Calu3 (cell line): Measurements from ENCODE around the gene AK4. TPM values are rescaled to one million over a fixed set of nuclear protein-coding genes. Genes with fewer than 3 reads are reported as not detected.
"Not testable (repeated sequence)": the region's sequence is repeated elsewhere in the genome, so short reads cannot be mapped to it uniquely, and the experiment has no call there.

Experiments used
- Bru-seq: library from RNA; stranded (reverse); fragments of 400-500 nt; gene quantifications from one replicate; lab custom pipeline; 2021; lab: Mats Ljungman, UMichigan
- BruChase-seq, 2 experiments: library from RNA; stranded (reverse); fragments of 400-500 nt; gene quantifications; one replicate each; lab custom pipeline; 2021; lab: Mats Ljungman, UMichigan
- BruUV-seq: library from RNA; stranded (reverse); fragments of 400-500 nt; replicated peaks from 2 replicates; lab custom pipeline; 2021; lab: Mats Ljungman, UMichigan
- CTCF ChIA-PET: fragments of 300-600 bp; sonication (Branson Sonifier 250); formaldehyde crosslinking; loops from one replicate; lab custom pipeline; 2022; ENCODE audit warnings: antibody characterized with exemption; lab: Charles Lee
- DNase-seq: peaks from one replicate; pipeline ENCODE4 v3.0.0; 2022
- H3K27ac Mint-ChIP-seq: one replicate; pipeline ENCODE4 v1.8.0; 2022; ENCODE audit warnings: mixed read lengths; ENCODE audit not compliant: unreplicated experiment
- H3K27me3 Mint-ChIP-seq: one replicate; pipeline ENCODE4 v1.8.0; 2022; ENCODE audit warnings: mixed read lengths; ENCODE audit not compliant: unreplicated experiment
- H3K36me3 Mint-ChIP-seq: one replicate; pipeline ENCODE4 v1.8.0; 2022; ENCODE audit warnings: mild to moderate bottlenecking, moderate library complexity, mixed read lengths; ENCODE audit not compliant: insufficient read depth, unreplicated experiment
- H3K4me1 Mint-ChIP-seq: one replicate; pipeline ENCODE4 v1.8.0; 2022; ENCODE audit warnings: mild to moderate bottlenecking, low read depth, mixed read lengths; ENCODE audit not compliant: unreplicated experiment
- H3K4me3 Mint-ChIP-seq: one replicate; pipeline ENCODE4 v1.8.0; 2022; ENCODE audit warnings: mild to moderate bottlenecking, low read depth, moderate library complexity, mixed read lengths; ENCODE audit not compliant: unreplicated experiment
- H3K9me3 Mint-ChIP-seq: one replicate; pipeline ENCODE4 v1.8.0; 2022; ENCODE audit warnings: low read depth, mixed read lengths; ENCODE audit not compliant: unreplicated experiment
- intact Hi-C: fragments of 100-400 bp; cut with micrococcal nuclease; formaldehyde crosslinking; loops from one replicate; pipeline ENCODE4 v1.10.0; 2022; ENCODE audit not compliant: unreplicated experiment
- long read RNA-seq: library from polyadenylated mRNA; stranded (forward); transcript quantifications from one replicate; pipeline ENCODE4 v2.0.0, GENCODE V29; 2022
- total RNA-seq: library from RNA; stranded (reverse); gene quantifications from 2 replicates; pipeline ENCODE4 v1.2.3, GENCODE V29; 2022
- TF ChIP-seq, protein P1 (sequence below): fragments of 200-600 bp; IDR thresholded peaks from one replicate; pipeline ENCODE4 v1.8.0; 2022; ENCODE audit warnings: antibody characterized with exemption; ENCODE audit not compliant: unreplicated experiment

AK4 gene
- 39.6 and 49.9 TPM in 2 replicates for total RNA-seq
- Bru-seq, nascent RNA: percentile 68 among the genes with signal in this experiment
- percentile 75 among the genes with signal in this experiment for BruChase-seq, experiment 1, labeled RNA remaining after a 6-hour chase
- BruChase-seq, experiment 2, labeled RNA remaining after a 2-hour chase: percentile 64 among the genes with signal in this experiment
- long read RNA-seq, full-length matches to known transcripts: 14 of 26 reads
- long read RNA-seq, partial matches to known transcripts: 1 of 26 reads
- long read RNA-seq, other reads (novel, unspliced or antisense): 11 of 26 reads

DNA sequence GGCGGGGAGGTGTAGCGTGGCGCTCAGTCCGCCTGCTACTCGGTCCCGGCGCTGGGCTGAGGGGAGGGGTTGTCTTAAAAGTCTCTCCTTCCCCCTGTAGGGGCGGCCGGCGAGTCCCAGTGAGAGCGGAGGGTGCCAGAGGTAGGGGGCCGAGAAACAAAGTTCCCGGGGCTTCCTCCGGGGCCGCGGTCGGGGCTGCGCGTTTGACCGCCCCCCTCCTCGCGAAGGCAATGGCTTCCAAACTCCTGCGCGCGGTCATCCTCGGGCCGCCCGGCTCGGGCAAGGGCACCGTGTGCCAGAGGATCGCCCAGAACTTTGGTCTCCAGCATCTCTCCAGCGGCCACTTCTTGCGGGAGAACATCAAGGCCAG lies at the start of gene AK4:
AK4 (plus strand) TSS at position 26 of the 370 bp plus-strand sequence; CDS start at position 231, 205 bp downstream.
- BruUV-seq, DNase-seq, H3K27me3 Mint-ChIP-seq, H3K9me3 Mint-ChIP-seq, intact Hi-C loops: not testable (repeated sequence)
- CTCF ChIA-PET: interaction anchor here (1.5 to 1.7 kb wide), 2 partner anchors 29 to 61 kb away, joined by 5 read pairs; no protein-coding TSS in a partner anchor
- Mint-ChIP-seq H3K27ac (peak within 1 kb of the TSS; percentile 66), H3K4me1 (peaks cover 54% of the 10 kb centered on the region), H3K36me3 (peaks cover 40% of the 10 kb centered on the region), H3K4me3 (peak within 1 kb of the TSS; percentile 87)

DNA sequence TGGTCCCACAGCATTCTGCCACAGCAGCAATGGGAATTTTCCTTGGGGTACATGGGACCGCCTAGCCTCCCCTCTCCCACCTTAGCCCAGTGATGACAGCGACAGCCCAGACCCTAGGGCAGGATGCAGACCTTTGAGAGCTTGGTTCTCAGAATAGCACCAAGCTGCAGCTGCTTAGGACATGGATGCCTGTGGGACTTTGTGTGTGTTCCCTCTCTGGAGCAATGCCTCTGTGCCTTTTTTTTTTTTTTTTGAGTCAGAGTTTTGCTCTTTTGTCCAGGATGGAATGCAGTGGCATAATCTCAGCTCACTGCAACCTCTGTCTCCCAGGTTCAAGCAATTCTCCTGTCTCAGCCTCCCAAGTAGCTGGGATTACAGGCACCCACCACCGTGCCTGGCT lies 44.2 kb upstream of the AK4 start:
- intact Hi-C loops: no loop called here
- H3K27me3 Mint-ChIP-seq: no peaks in the 10 kb centered on the region
- CTCF ChIA-PET: no interaction called here
- no peak for DNase-seq
- no TSS peak for BruUV-seq
- H3K36me3 Mint-ChIP-seq: peaks cover 5% of the 10 kb centered on the region
- H3K4me3 Mint-ChIP-seq: no peak overlapping the region
- H3K9me3 Mint-ChIP-seq: no peaks in the 10 kb centered on the region
- H3K27ac Mint-ChIP-seq: no peak overlapping the region
- TF ChIP-seq, protein P1, sequence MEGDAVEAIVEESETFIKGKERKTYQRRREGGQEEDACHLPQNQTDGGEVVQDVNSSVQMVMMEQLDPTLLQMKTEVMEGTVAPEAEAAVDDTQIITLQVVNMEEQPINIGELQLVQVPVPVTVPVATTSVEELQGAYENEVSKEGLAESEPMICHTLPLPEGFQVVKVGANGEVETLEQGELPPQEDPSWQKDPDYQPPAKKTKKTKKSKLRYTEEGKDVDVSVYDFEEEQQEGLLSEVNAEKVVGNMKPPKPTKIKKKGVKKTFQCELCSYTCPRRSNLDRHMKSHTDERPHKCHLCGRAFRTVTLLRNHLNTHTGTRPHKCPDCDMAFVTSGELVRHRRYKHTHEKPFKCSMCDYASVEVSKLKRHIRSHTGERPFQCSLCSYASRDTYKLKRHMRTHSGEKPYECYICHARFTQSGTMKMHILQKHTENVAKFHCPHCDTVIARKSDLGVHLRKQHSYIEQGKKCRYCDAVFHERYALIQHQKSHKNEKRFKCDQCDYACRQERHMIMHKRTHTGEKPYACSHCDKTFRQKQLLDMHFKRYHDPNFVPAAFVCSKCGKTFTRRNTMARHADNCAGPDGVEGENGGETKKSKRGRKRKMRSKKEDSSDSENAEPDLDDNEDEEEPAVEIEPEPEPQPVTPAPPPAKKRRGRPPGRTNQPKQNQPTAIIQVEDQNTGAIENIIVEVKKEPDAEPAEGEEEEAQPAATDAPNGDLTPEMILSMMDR: no peak
- H3K4me1 Mint-ChIP-seq: peaks cover 37% of the 10 kb centered on the region

DNA sequence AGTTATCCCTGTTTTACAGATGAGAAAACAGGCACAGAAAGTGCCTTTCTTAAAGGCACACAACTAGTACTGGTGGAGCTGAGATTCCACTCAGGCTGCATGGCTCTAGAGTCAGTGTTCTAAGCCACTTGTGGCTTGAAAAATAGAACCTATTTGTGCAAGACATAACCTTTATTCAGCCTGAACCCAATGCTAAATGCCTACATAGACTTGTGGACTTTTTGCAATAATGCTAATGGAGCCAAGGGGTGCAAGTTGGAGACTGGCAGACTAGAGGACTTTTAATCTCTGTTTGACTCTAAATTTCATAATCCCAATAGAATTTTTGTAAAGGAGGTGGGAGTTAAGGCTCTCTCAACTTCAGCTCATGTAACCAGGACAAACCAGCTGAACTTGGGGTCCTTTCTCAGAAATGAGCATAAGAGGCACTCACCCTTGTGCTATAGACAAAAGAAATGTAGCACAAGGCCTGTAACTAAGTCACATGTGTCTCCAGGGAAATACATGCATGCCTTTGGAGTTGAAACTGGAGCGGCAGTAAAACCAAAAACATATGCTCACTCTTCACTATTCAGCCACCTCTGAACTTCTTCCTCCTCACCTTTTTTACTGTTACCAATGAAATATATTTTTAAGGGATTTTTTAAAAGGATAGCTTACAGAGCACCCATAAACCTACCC lies 43.0 kb upstream of the AK4 start:
- TF ChIP-seq, protein P1: no peak
- H3K27me3 Mint-ChIP-seq: no peaks in the 10 kb centered on the region
- BruUV-seq: no TSS peak
- H3K4me3 Mint-ChIP-seq: no peak overlapping the region
- H3K36me3 Mint-ChIP-seq: peaks cover 5% of the 10 kb centered on the region
- CTCF ChIA-PET: no interaction called here
- DNase-seq: no peak
- H3K9me3 Mint-ChIP-seq: no peaks in the 10 kb centered on the region
- peaks cover 37% of the 10 kb centered on the region for H3K4me1 Mint-ChIP-seq
- H3K27ac Mint-ChIP-seq: no peak overlapping the region
- intact Hi-C loops: loop anchor here (5.0 kb wide), 1 partner anchor 38 kb away; no protein-coding TSS in a partner anchor

DNA sequence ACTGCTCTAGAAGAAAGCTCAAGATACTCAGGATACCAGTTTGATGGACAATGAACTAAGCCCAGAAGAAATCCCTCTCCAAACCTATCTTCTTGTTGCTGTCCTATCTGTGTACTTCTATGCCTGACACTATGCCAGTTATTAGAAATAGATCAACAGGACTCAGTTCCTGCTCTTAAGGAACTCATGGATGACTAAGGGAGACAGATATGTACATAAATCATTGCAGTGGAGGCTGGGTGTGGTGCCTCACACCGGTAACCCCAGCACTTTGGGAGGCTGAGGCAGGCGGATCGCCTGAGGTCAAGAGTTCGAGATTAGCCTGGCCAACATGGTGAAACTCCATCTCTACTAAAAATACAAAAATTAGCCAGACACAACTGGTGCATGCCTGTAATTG lies 42.4 kb upstream of the AK4 start:
- Mint-ChIP-seq H3K4me3 (no peak overlapping the region), H3K9me3 (no peaks in the 10 kb centered on the region), H3K27ac (no peak overlapping the region), H3K4me1 (peaks cover 37% of the 10 kb centered on the region), H3K27me3 (no peaks in the 10 kb centered on the region), H3K36me3 (peaks cover 5% of the 10 kb centered on the region)
- BruUV-seq: no TSS peak
- DNase-seq: no peak
- CTCF ChIA-PET: no interaction called here
- intact Hi-C loops: loop anchor here (5.0 kb wide), 1 partner anchor 38 kb away; no protein-coding TSS in a partner anchor
- TF ChIP-seq, protein P1: no peak
